ENCODE data around the gene ZRANB2. TPM values are rescaled to one million over a fixed set of nuclear protein-coding genes. Genes with fewer than 3 reads are reported as not detected.

Gene ZRANB2, protein sequence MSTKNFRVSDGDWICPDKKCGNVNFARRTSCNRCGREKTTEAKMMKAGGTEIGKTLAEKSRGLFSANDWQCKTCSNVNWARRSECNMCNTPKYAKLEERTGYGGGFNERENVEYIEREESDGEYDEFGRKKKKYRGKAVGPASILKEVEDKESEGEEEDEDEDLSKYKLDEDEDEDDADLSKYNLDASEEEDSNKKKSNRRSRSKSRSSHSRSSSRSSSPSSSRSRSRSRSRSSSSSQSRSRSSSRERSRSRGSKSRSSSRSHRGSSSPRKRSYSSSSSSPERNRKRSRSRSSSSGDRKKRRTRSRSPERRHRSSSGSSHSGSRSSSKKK
- total RNA-seq (2022) (78.4 and 78.7 TPM in 2 replicates), Bru-seq, nascent RNA (percentile 98 among the genes with signal in this experiment), BruChase-seq, experiment 1, labeled RNA remaining after a 6-hour chase (percentile 88 among the genes with signal in this experiment), BruChase-seq, experiment 2, labeled RNA remaining after a 2-hour chase (percentile 96 among the genes with signal in this experiment)
- long read RNA-seq, transcript ZRANB2-201 (11 exons, 2,821 nt): minor isoform, 21 of 82 reads
- long read RNA-seq, transcript ZRANB2-202 (10 exons, 3,078 nt): major isoform, 22 of 82 reads
- long read RNA-seq, transcript ZRANB2-204 (2 exons, 3,677 nt): minor isoform, 6 of 82 reads
- long read RNA-seq, partial matches to known transcripts: 14 of 82 reads
- long read RNA-seq, other reads (novel, unspliced or antisense): 19 of 82 reads

DNA sequence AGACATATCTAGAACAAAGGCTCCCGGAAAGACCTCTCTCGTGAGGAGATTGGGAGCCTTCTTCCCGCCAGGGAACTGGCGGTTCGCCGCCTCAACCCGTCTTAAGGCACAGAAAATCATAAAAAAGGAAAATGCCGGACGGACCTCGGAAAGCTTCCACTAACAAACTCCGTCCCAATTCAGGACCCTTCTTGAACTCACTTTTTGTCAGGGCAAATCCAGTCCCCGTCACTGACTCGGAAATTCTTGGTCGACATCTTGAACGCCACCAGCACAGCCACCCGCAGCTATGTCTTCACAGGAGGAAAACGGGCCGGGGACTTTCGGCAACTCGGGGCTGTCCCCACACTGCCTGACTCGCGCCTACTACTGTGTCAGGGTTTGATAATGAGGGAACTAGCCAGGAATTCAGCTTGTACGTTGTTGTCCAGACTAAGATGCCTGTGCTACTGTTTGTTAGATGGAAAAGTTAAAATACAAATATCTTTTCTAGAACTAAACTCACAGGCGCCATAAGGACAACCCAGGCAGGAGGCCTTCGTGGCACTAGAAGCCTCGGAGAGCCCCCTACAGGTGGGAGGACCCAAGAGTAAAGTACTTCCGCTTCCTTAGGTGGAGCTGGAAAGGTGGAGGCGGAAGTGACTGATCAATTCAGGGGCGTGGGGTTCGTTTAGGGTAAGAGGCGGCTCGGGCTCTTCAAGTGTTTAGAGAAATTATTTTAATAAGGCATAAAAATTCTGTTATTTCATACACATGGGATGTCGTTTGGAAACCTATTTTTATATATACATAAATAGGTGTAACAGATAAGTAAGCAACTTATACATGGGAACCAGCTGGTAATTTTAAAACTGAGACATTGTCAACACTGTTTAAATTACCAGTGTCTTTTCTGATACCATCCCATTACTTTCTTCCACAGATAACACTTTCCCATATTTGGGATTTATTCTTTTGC, at the start of gene ZRANB2:
Gene ZRANB2 (minus strand): TSS at position 297 of the 958 bp plus-strand sequence. CDS start 40 bp downstream, at position 257.
- Mint-ChIP-seq H3K9me3 (ENCODE audit: low read depth, unreplicated experiment) (no peaks in the 10 kb centered on the region), H3K36me3 (ENCODE audit: insufficient read depth, unreplicated experiment) (peaks cover 24% of the 10 kb centered on the region), H3K4me1 (ENCODE audit: low read depth, unreplicated experiment) (no peaks in the 10 kb centered on the region), H3K27me3 (ENCODE audit: unreplicated experiment) (no peaks in the 10 kb centered on the region), H3K4me3 (ENCODE audit: low read depth, unreplicated experiment) (peak within 1 kb of the TSS; percentile 85), H3K27ac (ENCODE audit: unreplicated experiment) (peak within 1 kb of the TSS; percentile 100)
- TF ChIP-seq, protein P1, sequence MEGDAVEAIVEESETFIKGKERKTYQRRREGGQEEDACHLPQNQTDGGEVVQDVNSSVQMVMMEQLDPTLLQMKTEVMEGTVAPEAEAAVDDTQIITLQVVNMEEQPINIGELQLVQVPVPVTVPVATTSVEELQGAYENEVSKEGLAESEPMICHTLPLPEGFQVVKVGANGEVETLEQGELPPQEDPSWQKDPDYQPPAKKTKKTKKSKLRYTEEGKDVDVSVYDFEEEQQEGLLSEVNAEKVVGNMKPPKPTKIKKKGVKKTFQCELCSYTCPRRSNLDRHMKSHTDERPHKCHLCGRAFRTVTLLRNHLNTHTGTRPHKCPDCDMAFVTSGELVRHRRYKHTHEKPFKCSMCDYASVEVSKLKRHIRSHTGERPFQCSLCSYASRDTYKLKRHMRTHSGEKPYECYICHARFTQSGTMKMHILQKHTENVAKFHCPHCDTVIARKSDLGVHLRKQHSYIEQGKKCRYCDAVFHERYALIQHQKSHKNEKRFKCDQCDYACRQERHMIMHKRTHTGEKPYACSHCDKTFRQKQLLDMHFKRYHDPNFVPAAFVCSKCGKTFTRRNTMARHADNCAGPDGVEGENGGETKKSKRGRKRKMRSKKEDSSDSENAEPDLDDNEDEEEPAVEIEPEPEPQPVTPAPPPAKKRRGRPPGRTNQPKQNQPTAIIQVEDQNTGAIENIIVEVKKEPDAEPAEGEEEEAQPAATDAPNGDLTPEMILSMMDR (IDR thresholded peaks at IDR 0.05; ENCODE audit: unreplicated experiment): peak; percentile 24
- DNase-seq: peak; percentile 92
- CTCF ChIA-PET: interaction anchor here (1.0 kb wide), 1 partner anchor 10 kb away, joined by 5 read pairs; no protein-coding TSS in a partner anchor
- intact Hi-C loops (cut with micrococcal nuclease; ENCODE audit: unreplicated experiment): no loop called here
- no TSS peak for BruUV-seq (replicated peaks)

DNA sequence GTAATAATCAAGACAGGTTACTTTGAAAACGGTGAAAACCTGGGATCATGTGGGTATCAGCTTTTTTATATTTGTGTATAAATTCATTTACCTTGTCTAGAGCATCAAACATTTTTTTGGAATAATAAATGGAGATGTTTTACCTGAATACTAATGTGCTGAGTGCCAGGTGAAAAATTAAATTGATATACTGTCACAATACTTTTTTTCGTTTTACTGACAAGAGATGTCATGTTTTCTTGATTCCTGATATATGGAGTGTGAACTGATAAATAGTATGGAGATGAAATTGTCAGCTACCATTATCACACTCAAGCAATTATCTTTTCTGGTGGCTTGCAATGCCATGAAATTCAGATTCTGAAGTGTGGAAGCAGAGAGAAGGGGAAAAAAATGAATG, 47.2 kb upstream of the ZRANB2 start:
- H3K27me3 Mint-ChIP-seq (ENCODE audit: unreplicated experiment): no peaks in the 10 kb centered on the region
- peaks cover 30% of the 10 kb centered on the region for H3K9me3 Mint-ChIP-seq (ENCODE audit: low read depth, unreplicated experiment)
- no peak overlapping the region for H3K4me3 Mint-ChIP-seq (ENCODE audit: low read depth, unreplicated experiment)
- CTCF ChIA-PET: no interaction called here
- H3K27ac Mint-ChIP-seq (ENCODE audit: unreplicated experiment): no peak overlapping the region
- no peaks in the 10 kb centered on the region for H3K36me3 Mint-ChIP-seq (ENCODE audit: insufficient read depth, unreplicated experiment)
- TF ChIP-seq, protein P1 (IDR thresholded peaks at IDR 0.05; ENCODE audit: unreplicated experiment): no peak
- intact Hi-C loops (cut with micrococcal nuclease; ENCODE audit: unreplicated experiment): no loop called here
- no peak for DNase-seq
- H3K4me1 Mint-ChIP-seq (ENCODE audit: low read depth, unreplicated experiment): no peaks in the 10 kb centered on the region
- BruUV-seq (replicated peaks): no TSS peak

DNA sequence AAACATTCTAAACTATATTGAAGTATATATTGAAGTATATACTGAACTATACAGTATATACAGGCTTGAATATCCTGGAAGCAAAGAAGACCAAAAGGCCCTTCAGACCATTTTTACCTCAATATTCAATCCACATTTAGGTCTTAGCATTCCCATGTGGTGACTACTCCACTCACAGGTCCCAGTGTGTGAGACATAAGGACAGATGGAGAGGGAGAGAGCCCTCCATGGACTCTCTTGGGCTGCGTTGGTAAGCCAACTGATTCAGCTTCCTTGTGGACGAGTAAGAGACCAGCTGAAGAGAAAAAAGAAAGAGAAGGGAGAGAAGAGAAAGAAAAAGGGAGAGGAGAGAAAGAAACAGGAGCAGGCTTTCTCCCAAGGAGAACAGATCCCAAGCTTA, 37.3 kb upstream of the ZRANB2 start:
- no TSS peak for BruUV-seq (replicated peaks)
- Mint-ChIP-seq H3K27ac (ENCODE audit: unreplicated experiment) (no peak overlapping the region), H3K9me3 (ENCODE audit: low read depth, unreplicated experiment) (peaks cover 7% of the 10 kb centered on the region), H3K27me3 (ENCODE audit: unreplicated experiment) (no peaks in the 10 kb centered on the region), H3K4me1 (ENCODE audit: low read depth, unreplicated experiment) (no peaks in the 10 kb centered on the region), H3K4me3 (ENCODE audit: low read depth, unreplicated experiment) (no peak overlapping the region), H3K36me3 (ENCODE audit: insufficient read depth, unreplicated experiment) (no peaks in the 10 kb centered on the region)
- CTCF ChIA-PET: no interaction called here
- intact Hi-C loops (cut with micrococcal nuclease; ENCODE audit: unreplicated experiment): no loop called here
- TF ChIP-seq, protein P1 (IDR thresholded peaks at IDR 0.05; ENCODE audit: unreplicated experiment): no peak
- DNase-seq: no peak

DNA sequence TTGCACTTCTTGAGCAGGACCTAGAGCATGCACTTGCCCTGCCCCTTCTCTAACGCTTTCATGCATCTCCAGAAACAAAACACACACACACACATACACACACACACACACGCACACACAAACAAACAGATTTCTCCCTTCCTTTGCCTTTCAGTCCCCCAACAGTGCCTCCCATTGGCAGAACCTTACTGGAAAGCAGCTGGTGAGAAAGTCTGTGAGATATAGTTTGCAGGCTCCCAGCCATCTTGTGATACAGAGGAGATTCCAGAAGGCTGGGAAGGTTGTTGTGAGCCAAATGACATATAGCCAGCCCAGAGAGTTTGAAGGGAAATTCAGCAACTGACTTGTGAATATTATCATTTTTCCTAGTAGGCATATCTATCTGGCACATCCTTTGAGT, 35.9 kb upstream of the ZRANB2 start:
- intact Hi-C loops (cut with micrococcal nuclease; ENCODE audit: unreplicated experiment): no loop called here
- Mint-ChIP-seq H3K27me3 (ENCODE audit: unreplicated experiment) (no peaks in the 10 kb centered on the region), H3K36me3 (ENCODE audit: insufficient read depth, unreplicated experiment) (no peaks in the 10 kb centered on the region), H3K4me1 (ENCODE audit: low read depth, unreplicated experiment) (no peaks in the 10 kb centered on the region), H3K9me3 (ENCODE audit: low read depth, unreplicated experiment) (peaks cover 5% of the 10 kb centered on the region), H3K27ac (ENCODE audit: unreplicated experiment) (no peak overlapping the region), H3K4me3 (ENCODE audit: low read depth, unreplicated experiment) (no peak overlapping the region)
- TF ChIP-seq, protein P1 (IDR thresholded peaks at IDR 0.05; ENCODE audit: unreplicated experiment): no peak
- CTCF ChIA-PET: no interaction called here
- no peak for DNase-seq
- BruUV-seq (replicated peaks): no TSS peak

Measured in Calu3 (cell line).